ENCODE results near the gene ZNF135.

ZNF135 gene

GRCh38 chr19:58037927-58038687 lies 21.0 kb upstream of the ZNF135 start:
- H3K4me3 ChIP-seq (ENCODE audit: low read depth, low read length) = no peak overlapping the region
- no peak for DNase-seq (ENCODE audit: low read depth)
- no peak for TF ChIP-seq CTCF (IDR thresholded peaks at IDR 0.05; ENCODE audit: low read depth, low read length, missing control alignments)
- in situ Hi-C loops (cut with HindIII; ENCODE audit: low sequenced_read_pairs) = no loop called here

GRCh38 chr19:58038688-58039204 lies 20.3 kb upstream of the ZNF135 start:
- no peak for DNase-seq (ENCODE audit: low read depth)
- in situ Hi-C loops (cut with HindIII; ENCODE audit: low sequenced_read_pairs) = no loop called here
- no peak for TF ChIP-seq CTCF (IDR thresholded peaks at IDR 0.05; ENCODE audit: low read depth, low read length, missing control alignments)
- H3K4me3 ChIP-seq (ENCODE audit: low read depth, low read length) = no peak overlapping the region

- TF ChIP-seq CTCF (IDR thresholded peaks at IDR 0.05; ENCODE audit: low read depth, low read length, missing control alignments) = no peak
- no peak for DNase-seq (ENCODE audit: low read depth)
- H3K4me3 ChIP-seq (ENCODE audit: low read depth, low read length) = no peak overlapping the region
- in situ Hi-C loops (cut with HindIII; ENCODE audit: low sequenced_read_pairs) = no loop called here
Measured at GRCh38 chr19:58040751-58041525, 18.1 kb upstream of the ZNF135 start.

- no peak for TF ChIP-seq CTCF (IDR thresholded peaks at IDR 0.05; ENCODE audit: low read depth, low read length, missing control alignments)
- in situ Hi-C loops (cut with HindIII; ENCODE audit: low sequenced_read_pairs) = no loop called here
Measured at GRCh38 chr19:58042495-58043340, 16.4 kb upstream of the ZNF135 start.

GRCh38 chr19:58044391-58044790 lies 14.7 kb upstream of the ZNF135 start:
- DNase-seq (ENCODE audit: low read depth) = no peak
- TF ChIP-seq CTCF (IDR thresholded peaks at IDR 0.05; ENCODE audit: low read depth, low read length, missing control alignments) = no peak
- in situ Hi-C loops (cut with HindIII; ENCODE audit: low sequenced_read_pairs) = no loop called here
- H3K4me3 ChIP-seq (ENCODE audit: low read depth, low read length) = no peak overlapping the region

More at GRCh38 chr19:58042495-58043340, 16.4 kb upstream of the ZNF135 start:
- H3K4me3 ChIP-seq (ENCODE audit: low read depth, low read length) = no peak overlapping the region
- no peak for DNase-seq (ENCODE audit: low read depth)

- no peak for TF ChIP-seq CTCF (IDR thresholded peaks at IDR 0.05; ENCODE audit: low read depth, low read length, missing control alignments)
- H3K4me3 ChIP-seq (ENCODE audit: low read depth, low read length) = no peak overlapping the region
- in situ Hi-C loops (cut with HindIII; ENCODE audit: low sequenced_read_pairs) = no loop called here
- no peak for DNase-seq (ENCODE audit: low read depth)
Measured at GRCh38 chr19:58044886-58045285, 14.2 kb upstream of the ZNF135 start.
